ENCODE measurements around the gene TARBP1. TPM values are rescaled to one million over a fixed set of nuclear protein-coding genes. Genes with fewer than 3 reads are reported as not detected.

Gene TARBP1
- total RNA-seq, 2 experiments from 2014 or later, result 53.9 to 61.3 TPM

DNA sequence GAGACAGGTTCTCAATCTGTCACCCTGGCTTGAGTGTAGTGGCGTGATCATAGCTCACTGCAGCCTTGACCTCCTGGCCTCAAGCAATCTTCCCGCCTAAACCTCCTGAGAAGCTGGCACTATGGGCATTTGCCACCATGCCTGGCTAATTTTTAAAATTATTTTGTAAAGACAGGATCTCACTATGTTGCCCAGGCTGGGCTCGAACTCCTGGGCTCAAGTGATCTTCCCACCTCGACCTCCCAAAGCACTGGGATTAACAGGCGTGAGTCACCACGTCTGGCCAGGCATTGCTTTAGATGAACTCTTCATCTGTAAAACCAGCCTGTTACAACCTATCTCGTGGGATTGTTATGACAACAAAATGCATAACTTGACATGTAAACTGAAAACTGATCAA lies 103.3 kb downstream of the TARBP1 start:
- TF ChIP-seq, protein P1, sequence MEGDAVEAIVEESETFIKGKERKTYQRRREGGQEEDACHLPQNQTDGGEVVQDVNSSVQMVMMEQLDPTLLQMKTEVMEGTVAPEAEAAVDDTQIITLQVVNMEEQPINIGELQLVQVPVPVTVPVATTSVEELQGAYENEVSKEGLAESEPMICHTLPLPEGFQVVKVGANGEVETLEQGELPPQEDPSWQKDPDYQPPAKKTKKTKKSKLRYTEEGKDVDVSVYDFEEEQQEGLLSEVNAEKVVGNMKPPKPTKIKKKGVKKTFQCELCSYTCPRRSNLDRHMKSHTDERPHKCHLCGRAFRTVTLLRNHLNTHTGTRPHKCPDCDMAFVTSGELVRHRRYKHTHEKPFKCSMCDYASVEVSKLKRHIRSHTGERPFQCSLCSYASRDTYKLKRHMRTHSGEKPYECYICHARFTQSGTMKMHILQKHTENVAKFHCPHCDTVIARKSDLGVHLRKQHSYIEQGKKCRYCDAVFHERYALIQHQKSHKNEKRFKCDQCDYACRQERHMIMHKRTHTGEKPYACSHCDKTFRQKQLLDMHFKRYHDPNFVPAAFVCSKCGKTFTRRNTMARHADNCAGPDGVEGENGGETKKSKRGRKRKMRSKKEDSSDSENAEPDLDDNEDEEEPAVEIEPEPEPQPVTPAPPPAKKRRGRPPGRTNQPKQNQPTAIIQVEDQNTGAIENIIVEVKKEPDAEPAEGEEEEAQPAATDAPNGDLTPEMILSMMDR (IDR thresholded peaks at IDR 0.05), result no peak
- H3K27ac Mint-ChIP-seq, result no peak overlapping the region
- peaks cover 45% of the 10 kb centered on the region for H3K4me1 Mint-ChIP-seq (ENCODE audit: low read depth)
- ATAC-seq (no peak), DNase-seq (no peak)
- peaks cover 55% of the 10 kb centered on the region for H3K36me3 Mint-ChIP-seq (ENCODE audit: low read depth)
- no peaks in the 10 kb centered on the region for H3K27me3 Mint-ChIP-seq
- ChIA-PET CTCF (interaction anchor here (0.6 to 2.1 kb wide), 2 partner anchors 48 to 66 kb away, joined by 3 to 6 read pairs; no protein-coding TSS in a partner anchor), POLR2A (interaction anchor here (1.7 to 3.3 kb wide), 2 partner anchors 12 to 102 kb away, joined by 5 to 10 read pairs; partner anchors contain the start of gene TARBP1)
- intact Hi-C loops (cut with micrococcal nuclease), result no loop called here
- no peak overlapping the region for H3K4me3 Mint-ChIP-seq
- no peaks in the 10 kb centered on the region for H3K9me3 Mint-ChIP-seq

DNA sequence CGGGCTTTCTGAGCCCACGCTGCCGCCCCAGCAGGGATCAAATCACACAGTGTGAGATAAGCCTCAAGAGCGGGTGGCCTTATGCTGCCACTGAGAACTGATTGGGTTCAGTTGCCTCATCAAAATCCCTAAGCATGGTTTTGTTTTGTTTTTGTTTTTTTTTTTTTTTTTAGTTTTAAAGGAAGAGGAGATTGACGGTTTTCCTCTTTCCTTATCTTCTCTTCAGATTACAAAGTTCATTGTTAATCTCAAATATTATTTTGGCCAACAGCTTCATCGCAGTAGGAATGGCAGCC lies 105.1 kb downstream of the TARBP1 start:
- Mint-ChIP-seq H3K36me3 (ENCODE audit: low read depth) (peaks cover 39% of the 10 kb centered on the region), H3K27ac (peak overlapping the region; percentile 99), H3K4me3 (peak overlapping the region; percentile 98), H3K27me3 (no peaks in the 10 kb centered on the region), H3K4me1 (ENCODE audit: low read depth) (peaks cover 41% of the 10 kb centered on the region), H3K9me3 (no peaks in the 10 kb centered on the region)
- DNase-seq (no peak), ATAC-seq (peak; percentile 18)
- ChIA-PET CTCF (interaction anchor here (0.8 to 2.1 kb wide), 5 partner anchors 16 to 162 kb away, joined by 3 to 6 read pairs (median 3); no protein-coding TSS in a partner anchor), POLR2A (interaction anchor here (0.6 to 3.3 kb wide), 13 partner anchors 11 to 105 kb away, joined by 3 to 10 read pairs (median 4); partner anchors contain the start of gene TARBP1)
- intact Hi-C loops (cut with micrococcal nuclease), result no loop called here
- TF ChIP-seq, protein P1 (IDR thresholded peaks at IDR 0.05), result no peak

DNA sequence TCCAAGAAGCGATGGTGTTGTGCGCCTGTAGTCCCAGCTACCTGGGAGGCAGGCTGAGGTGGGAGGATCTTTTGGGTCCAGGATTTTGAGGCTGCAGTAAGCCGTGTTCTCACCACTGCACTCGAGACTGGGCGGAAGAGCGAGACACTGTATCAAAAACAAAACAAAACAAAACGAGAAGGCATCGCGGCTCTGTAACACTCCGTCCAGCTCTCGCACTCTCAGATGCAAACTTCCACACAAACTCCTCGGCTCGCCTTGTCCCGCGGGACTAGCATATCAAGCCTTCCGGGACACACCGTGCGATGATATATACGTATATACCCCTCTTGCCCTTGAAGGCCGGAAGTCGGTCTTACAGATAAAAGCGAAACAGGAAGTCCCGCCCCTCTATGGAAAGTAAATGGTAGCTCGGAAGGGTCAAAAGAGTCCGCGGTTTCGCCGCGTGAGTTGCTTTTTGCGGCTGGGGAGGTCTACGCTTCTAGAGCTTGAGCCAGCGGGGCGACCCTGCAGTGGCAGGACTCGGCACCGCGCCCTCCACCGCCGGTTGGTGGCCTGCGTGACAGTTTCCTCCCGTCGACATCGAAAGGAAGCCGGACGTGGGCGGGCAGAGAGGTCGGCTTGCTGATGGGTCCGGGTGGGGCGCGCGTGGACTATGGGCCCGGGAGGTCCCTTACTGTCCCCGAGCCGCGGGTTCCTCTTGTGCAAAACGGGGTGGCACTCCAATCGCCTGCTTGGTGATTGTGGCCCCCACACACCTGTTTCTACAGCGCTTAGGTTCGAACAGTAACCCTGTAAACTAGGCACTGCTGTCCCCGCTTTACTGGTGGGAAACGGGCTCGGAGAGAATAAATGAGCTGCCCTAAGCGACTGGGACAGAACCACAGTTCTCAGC lies 105.7 kb downstream of the TARBP1 start, which contains the start of gene COA6:
Gene COA6 (plus strand): TSS at position 393 of the 895 bp plus-strand sequence. CDS start 11 bp downstream, at position 404.
- Mint-ChIP-seq H3K27me3 (no peaks in the 10 kb centered on the region), H3K4me1 (ENCODE audit: low read depth) (peaks cover 43% of the 10 kb centered on the region), H3K36me3 (ENCODE audit: low read depth) (peaks cover 34% of the 10 kb centered on the region), H3K9me3 (no peaks in the 10 kb centered on the region), H3K4me3 (peak within 1 kb of the TSS; percentile 98), H3K27ac (peak within 1 kb of the TSS; percentile 99)
- ATAC-seq, result peak; percentile 87
- TF ChIP-seq, protein P1 (IDR thresholded peaks at IDR 0.05), result no peak
- ChIA-PET POLR2A (interaction anchor here (0.6 to 3.3 kb wide), 14 partner anchors 9 to 106 kb away, joined by 3 to 10 read pairs (median 4); partner anchors contain the start of gene TARBP1), CTCF (interaction anchor here (0.8 to 2.5 kb wide), 8 partner anchors 10 to 161 kb away, joined by 3 to 10 read pairs (median 3); no protein-coding TSS in a partner anchor)
- DNase-seq, result peak; percentile 95
- intact Hi-C loops (cut with micrococcal nuclease), result no loop called here

DNA sequence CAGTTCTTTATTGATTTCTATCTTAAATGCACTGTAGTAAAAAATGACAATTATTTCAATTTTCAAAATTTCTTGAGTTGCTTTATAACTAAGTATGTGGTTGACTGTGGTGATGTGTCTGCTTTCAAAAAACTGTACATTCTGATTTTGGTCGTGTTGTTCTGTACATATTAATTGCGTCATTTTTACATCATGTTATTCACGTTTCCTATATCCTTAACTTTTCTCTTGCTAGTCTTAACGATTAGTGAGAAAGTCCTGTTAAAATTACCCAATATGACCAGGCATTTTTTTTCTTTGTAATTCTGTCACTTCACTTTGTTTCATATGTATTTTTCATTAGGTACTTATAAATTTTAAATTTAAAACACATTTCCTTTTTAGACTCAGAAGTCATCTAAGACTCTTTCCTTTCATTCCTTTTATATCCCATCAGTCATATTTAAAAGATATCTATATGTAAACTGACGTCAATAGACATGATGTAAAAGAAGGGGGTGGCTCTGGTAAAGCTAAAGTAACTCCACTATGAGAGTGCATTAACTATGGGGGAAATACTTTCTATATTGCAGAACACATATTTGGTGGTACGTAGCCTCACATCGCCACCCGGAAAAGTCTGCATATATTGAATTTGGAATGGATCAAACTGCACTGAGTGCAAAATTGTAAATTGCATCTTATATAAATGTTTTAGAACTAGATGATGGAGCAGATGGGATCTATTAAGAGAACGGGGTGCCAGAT lies 106.8 kb downstream of the TARBP1 start:
- CTCF ChIA-PET, result interaction anchor here (1.0 to 2.5 kb wide), 6 partner anchors 9 to 62 kb away, joined by 3 to 10 read pairs (median 4); no protein-coding TSS in a partner anchor
- POLR2A ChIA-PET, result interaction anchor here (0.6 to 1.8 kb wide), 2 partner anchors 14 kb away, joined by 3 to 9 read pairs; no protein-coding TSS in a partner anchor
- peaks cover 38% of the 10 kb centered on the region for H3K4me1 Mint-ChIP-seq (ENCODE audit: low read depth)
- DNase-seq (no peak), ATAC-seq (no peak)
- H3K9me3 Mint-ChIP-seq, result no peaks in the 10 kb centered on the region
- H3K27me3 Mint-ChIP-seq, result no peaks in the 10 kb centered on the region
- peak overlapping the region; percentile 99 for H3K27ac Mint-ChIP-seq
- intact Hi-C loops (cut with micrococcal nuclease), result no loop called here
- TF ChIP-seq, protein P1 (IDR thresholded peaks at IDR 0.05), result no peak
- peak overlapping the region; percentile 98 for H3K4me3 Mint-ChIP-seq
- H3K36me3 Mint-ChIP-seq (ENCODE audit: low read depth), result peaks cover 23% of the 10 kb centered on the region

All from activated CD8-positive, alpha-beta T cell treated with anti-CD3 and anti-CD28 coated beads for 36 hours (primary cell).